ENCODE measurements around the gene ATXN1.

The ATXN1 gene

GRCh38 chr6:16760516-16761470, at the start of gene ATXN1:
TSS of gene ATXN1 (minus strand) at chr6:16761460.
- H3K27me3 ChIP-seq (ENCODE audit: control insufficient read depth, insufficient read depth, low read length) = no peaks in the 10 kb centered on the region
- peak within 1 kb of the TSS; percentile 98 for H3K27ac ChIP-seq (ENCODE audit: low read depth, low read length)
- peak within 1 kb of the TSS; percentile 93 for H3K9ac ChIP-seq (ENCODE audit: low read length)
- H3K4me3 ChIP-seq (ENCODE audit: low read length) = peak within 1 kb of the TSS; percentile 95
- peaks cover 15% of the 10 kb centered on the region for H3K4me1 ChIP-seq (ENCODE audit: control insufficient read depth, insufficient read depth, low read length)
- no peaks in the 10 kb centered on the region for H3K36me3 ChIP-seq (ENCODE audit: control insufficient read depth, insufficient read depth, low read length)

- H3K4me3 ChIP-seq (ENCODE audit: low read length) = no peak overlapping the region
- no peaks in the 10 kb centered on the region for H3K36me3 ChIP-seq (ENCODE audit: control insufficient read depth, insufficient read depth, low read length)
- H3K27me3 ChIP-seq (ENCODE audit: control insufficient read depth, insufficient read depth, low read length) = no peaks in the 10 kb centered on the region
- no peak overlapping the region for H3K27ac ChIP-seq (ENCODE audit: low read depth, low read length)
- H3K9ac ChIP-seq (ENCODE audit: low read length) = no peak overlapping the region
- H3K4me1 ChIP-seq (ENCODE audit: control insufficient read depth, insufficient read depth, low read length) = peaks cover 3% of the 10 kb centered on the region
These were observed 49.2 kb upstream of the ATXN1 start for GRCh38 chr6:16810411-16810810.

- Histone ChIP-seq H3K36me3 (ENCODE audit: control insufficient read depth, insufficient read depth, low read length) (no peaks in the 10 kb centered on the region), H3K27me3 (ENCODE audit: control insufficient read depth, insufficient read depth, low read length) (no peaks in the 10 kb centered on the region), H3K4me3 (ENCODE audit: low read length) (no peak overlapping the region), H3K9ac (ENCODE audit: low read length) (no peak overlapping the region), H3K4me1 (ENCODE audit: control insufficient read depth, insufficient read depth, low read length) (peaks cover 7% of the 10 kb centered on the region), H3K27ac (ENCODE audit: low read depth, low read length) (no peak overlapping the region)
These were observed 48.6 kb upstream of the ATXN1 start for GRCh38 chr6:16809753-16810358.

- Histone ChIP-seq H3K27me3 (ENCODE audit: control insufficient read depth, insufficient read depth, low read length) (no peaks in the 10 kb centered on the region), H3K4me1 (ENCODE audit: control insufficient read depth, insufficient read depth, low read length) (peaks cover 20% of the 10 kb centered on the region), H3K27ac (ENCODE audit: low read depth, low read length) (no peak overlapping the region)
These were observed 46.7 kb upstream of the ATXN1 start for GRCh38 chr6:16807956-16808355.

GRCh38 chr6:16806363-16806762, 45.1 kb upstream of the ATXN1 start:
- H3K36me3 ChIP-seq (ENCODE audit: control insufficient read depth, insufficient read depth, low read length) = no peaks in the 10 kb centered on the region
- no peak overlapping the region for H3K27ac ChIP-seq (ENCODE audit: low read depth, low read length)
- no peak overlapping the region for H3K9ac ChIP-seq (ENCODE audit: low read length)
- H3K4me1 ChIP-seq (ENCODE audit: control insufficient read depth, insufficient read depth, low read length) = peaks cover 25% of the 10 kb centered on the region
- H3K4me3 ChIP-seq (ENCODE audit: low read length) = no peak overlapping the region
- H3K27me3 ChIP-seq (ENCODE audit: control insufficient read depth, insufficient read depth, low read length) = no peaks in the 10 kb centered on the region

More at GRCh38 chr6:16807956-16808355, 46.7 kb upstream of the ATXN1 start:
- Histone ChIP-seq H3K36me3 (ENCODE audit: control insufficient read depth, insufficient read depth, low read length) (no peaks in the 10 kb centered on the region), H3K4me3 (ENCODE audit: low read length) (no peak overlapping the region), H3K9ac (ENCODE audit: low read length) (no peak overlapping the region)

GRCh38 chr6:16805243-16805950, 44.1 kb upstream of the ATXN1 start:
- Histone ChIP-seq H3K36me3 (ENCODE audit: control insufficient read depth, insufficient read depth, low read length) (no peaks in the 10 kb centered on the region), H3K27ac (ENCODE audit: low read depth, low read length) (peak overlapping the region; percentile 80), H3K27me3 (ENCODE audit: control insufficient read depth, insufficient read depth, low read length) (no peaks in the 10 kb centered on the region), H3K4me3 (ENCODE audit: low read length) (no peak overlapping the region), H3K9ac (ENCODE audit: low read length) (no peak overlapping the region), H3K4me1 (ENCODE audit: control insufficient read depth, insufficient read depth, low read length) (peaks cover 25% of the 10 kb centered on the region)

- Histone ChIP-seq H3K4me1 (ENCODE audit: control insufficient read depth, insufficient read depth, low read length) (peaks cover 25% of the 10 kb centered on the region), H3K36me3 (ENCODE audit: control insufficient read depth, insufficient read depth, low read length) (no peaks in the 10 kb centered on the region), H3K27ac (ENCODE audit: low read depth, low read length) (peak overlapping the region; percentile 80), H3K4me3 (ENCODE audit: low read length) (no peak overlapping the region), H3K27me3 (ENCODE audit: control insufficient read depth, insufficient read depth, low read length) (no peaks in the 10 kb centered on the region), H3K9ac (ENCODE audit: low read length) (no peak overlapping the region)
These were observed 43.4 kb upstream of the ATXN1 start for GRCh38 chr6:16804546-16805242.

- Histone ChIP-seq H3K9ac (ENCODE audit: low read length) (no peak overlapping the region), H3K27me3 (ENCODE audit: control insufficient read depth, insufficient read depth, low read length) (no peaks in the 10 kb centered on the region), H3K4me3 (ENCODE audit: low read length) (peak overlapping the region; percentile 47), H3K36me3 (ENCODE audit: control insufficient read depth, insufficient read depth, low read length) (no peaks in the 10 kb centered on the region), H3K27ac (ENCODE audit: low read depth, low read length) (peak overlapping the region; percentile 80), H3K4me1 (ENCODE audit: control insufficient read depth, insufficient read depth, low read length) (peaks cover 25% of the 10 kb centered on the region)
These were observed 42.3 kb upstream of the ATXN1 start for GRCh38 chr6:16803294-16804200.

- no peaks in the 10 kb centered on the region for H3K36me3 ChIP-seq (ENCODE audit: control insufficient read depth, insufficient read depth, low read length)
- H3K9ac ChIP-seq (ENCODE audit: low read length) = no peak overlapping the region
- H3K4me3 ChIP-seq (ENCODE audit: low read length) = no peak overlapping the region
- H3K4me1 ChIP-seq (ENCODE audit: control insufficient read depth, insufficient read depth, low read length) = peaks cover 25% of the 10 kb centered on the region
- H3K27ac ChIP-seq (ENCODE audit: low read depth, low read length) = no peak overlapping the region
- no peaks in the 10 kb centered on the region for H3K27me3 ChIP-seq (ENCODE audit: control insufficient read depth, insufficient read depth, low read length)
These were observed 40.8 kb upstream of the ATXN1 start for GRCh38 chr6:16802071-16802470.

GRCh38 chr6:16800942-16801341, 39.7 kb upstream of the ATXN1 start:
- Histone ChIP-seq H3K27ac (ENCODE audit: low read depth, low read length) (no peak overlapping the region), H3K9ac (ENCODE audit: low read length) (no peak overlapping the region), H3K27me3 (ENCODE audit: control insufficient read depth, insufficient read depth, low read length) (no peaks in the 10 kb centered on the region), H3K4me1 (ENCODE audit: control insufficient read depth, insufficient read depth, low read length) (peaks cover 25% of the 10 kb centered on the region), H3K36me3 (ENCODE audit: control insufficient read depth, insufficient read depth, low read length) (no peaks in the 10 kb centered on the region), H3K4me3 (ENCODE audit: low read length) (no peak overlapping the region)

- no peak overlapping the region for H3K4me3 ChIP-seq (ENCODE audit: low read length)
- no peak overlapping the region for H3K9ac ChIP-seq (ENCODE audit: low read length)
- H3K27me3 ChIP-seq (ENCODE audit: control insufficient read depth, insufficient read depth, low read length) = no peaks in the 10 kb centered on the region
- H3K27ac ChIP-seq (ENCODE audit: low read depth, low read length) = no peak overlapping the region
- H3K4me1 ChIP-seq (ENCODE audit: control insufficient read depth, insufficient read depth, low read length) = peaks cover 21% of the 10 kb centered on the region
- no peaks in the 10 kb centered on the region for H3K36me3 ChIP-seq (ENCODE audit: control insufficient read depth, insufficient read depth, low read length)
These were observed 39.1 kb upstream of the ATXN1 start for GRCh38 chr6:16800341-16800740.
